ENCODE measurements around the gene TBC1D22A. TPM values are rescaled to one million over a fixed set of nuclear protein-coding genes. Genes with fewer than 3 reads are reported as not detected.

TBC1D22A gene
- total RNA-seq, 2 experiments from 2014 or later = 22.3 to 43.9 TPM

DNA sequence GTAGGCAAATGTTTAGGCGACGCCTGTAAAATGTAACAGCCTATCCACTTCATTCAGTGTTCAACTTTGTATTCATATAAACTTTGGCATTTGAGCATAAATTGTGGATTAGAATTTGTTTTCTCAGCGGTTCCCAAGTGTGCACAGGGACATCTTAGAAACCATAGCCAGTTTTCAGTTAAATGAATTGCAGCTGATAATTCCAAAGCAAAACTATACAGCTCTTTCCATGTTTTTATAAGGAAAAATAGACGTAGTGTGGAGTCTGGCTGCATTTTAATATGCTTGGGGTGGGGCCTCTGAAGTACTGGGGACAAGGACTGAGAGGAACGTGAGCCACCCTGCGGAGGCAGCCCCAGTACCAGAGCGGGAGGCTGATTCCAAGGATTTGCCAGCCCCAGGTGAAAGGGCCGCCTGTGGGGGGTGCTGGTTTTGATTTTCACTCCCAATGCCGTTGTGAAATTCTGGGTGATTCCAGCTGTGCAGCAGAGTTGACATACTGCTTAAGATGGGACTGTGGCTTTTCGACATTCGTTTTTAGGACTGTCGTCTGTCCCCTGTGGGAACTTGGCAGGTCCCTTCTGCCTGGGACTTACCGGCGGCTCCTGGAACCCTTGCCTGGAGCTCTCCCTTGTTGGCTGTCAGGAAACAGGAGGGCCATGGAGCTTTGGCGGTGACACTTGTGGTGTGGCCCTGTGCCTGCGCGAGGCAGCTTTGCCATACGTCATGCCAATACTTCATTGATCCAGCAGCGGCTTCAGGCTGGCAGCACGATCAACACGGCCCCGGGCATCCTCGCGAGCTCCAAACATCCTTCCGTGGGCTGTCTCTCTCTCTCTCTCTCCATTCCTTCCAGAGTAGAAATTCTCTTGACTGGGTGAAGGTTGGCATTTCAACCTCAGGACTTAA lies 370.9 kb downstream of the TBC1D22A start:
- H3K27ac ChIP-seq (ENCODE audit: low read depth, low read length, poor library complexity, severe bottlenecking) = no peak overlapping the region
- CTCF ChIA-PET (ENCODE audit: unreplicated experiment) = no interaction called here

DNA sequence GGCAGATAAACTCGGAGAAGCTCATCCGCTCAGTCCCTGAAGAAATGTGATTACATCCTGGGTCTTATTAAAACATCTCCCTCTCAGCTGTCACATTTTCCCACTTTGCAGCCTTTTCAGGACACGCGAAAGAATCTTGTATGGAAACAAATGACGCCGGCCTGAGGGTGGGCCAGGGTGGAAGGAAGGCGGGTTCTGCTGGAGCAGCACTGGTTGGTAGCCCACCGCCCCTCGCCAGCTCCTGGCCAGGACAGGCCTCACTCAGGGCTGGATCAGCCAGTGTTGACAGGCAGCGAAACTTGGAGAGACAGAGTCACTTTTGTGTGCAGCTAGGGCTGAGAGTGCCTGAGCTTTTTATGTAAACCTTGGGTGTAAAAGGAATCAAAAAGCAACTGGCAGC lies 371.8 kb downstream of the TBC1D22A start:
- Histone ChIP-seq H3K79me2 (ENCODE audit: insufficient read depth, low read depth, low read length) (no peaks in the 10 kb centered on the region), H3K36me3 (ENCODE audit: insufficient read depth, low read length) (no peaks in the 10 kb centered on the region), H2AFZ (ENCODE audit: low read length) (no peak overlapping the region), H3K4me1 (ENCODE audit: insufficient read depth, low read length, poor library complexity, severe bottlenecking) (no peaks in the 10 kb centered on the region), H3K4me2 (ENCODE audit: low read length) (no peak overlapping the region), H4K20me1 (ENCODE audit: insufficient read depth, low read length) (no peaks in the 10 kb centered on the region), H3K9me3 (ENCODE audit: low read length) (no peaks in the 10 kb centered on the region), H3K9me2 (ENCODE audit: insufficient read depth, low read length) (no peaks in the 10 kb centered on the region), H3K4me3 (ENCODE audit: low read depth, low read length, poor library complexity, severe bottlenecking) (no peak overlapping the region), H3K27ac (ENCODE audit: low read depth, low read length, poor library complexity, severe bottlenecking) (no peak overlapping the region)
- no peak for DNase-seq (ENCODE audit: low spot score)
- intact Hi-C loops (cut with micrococcal nuclease; ENCODE audit: unreplicated experiment) = no loop called here
- BruUV-seq (replicated peaks) = no TSS peak
- ChIA-PET POLR2A (no interaction called here), CTCF (ENCODE audit: unreplicated experiment) (no interaction called here)
- no peak for TF ChIP-seq EZH2phosphoT487 (IDR thresholded peaks at IDR 0.05; ENCODE audit: borderline replicate concordance, low read depth, low read length)
- TF ChIP-seq, protein P1, sequence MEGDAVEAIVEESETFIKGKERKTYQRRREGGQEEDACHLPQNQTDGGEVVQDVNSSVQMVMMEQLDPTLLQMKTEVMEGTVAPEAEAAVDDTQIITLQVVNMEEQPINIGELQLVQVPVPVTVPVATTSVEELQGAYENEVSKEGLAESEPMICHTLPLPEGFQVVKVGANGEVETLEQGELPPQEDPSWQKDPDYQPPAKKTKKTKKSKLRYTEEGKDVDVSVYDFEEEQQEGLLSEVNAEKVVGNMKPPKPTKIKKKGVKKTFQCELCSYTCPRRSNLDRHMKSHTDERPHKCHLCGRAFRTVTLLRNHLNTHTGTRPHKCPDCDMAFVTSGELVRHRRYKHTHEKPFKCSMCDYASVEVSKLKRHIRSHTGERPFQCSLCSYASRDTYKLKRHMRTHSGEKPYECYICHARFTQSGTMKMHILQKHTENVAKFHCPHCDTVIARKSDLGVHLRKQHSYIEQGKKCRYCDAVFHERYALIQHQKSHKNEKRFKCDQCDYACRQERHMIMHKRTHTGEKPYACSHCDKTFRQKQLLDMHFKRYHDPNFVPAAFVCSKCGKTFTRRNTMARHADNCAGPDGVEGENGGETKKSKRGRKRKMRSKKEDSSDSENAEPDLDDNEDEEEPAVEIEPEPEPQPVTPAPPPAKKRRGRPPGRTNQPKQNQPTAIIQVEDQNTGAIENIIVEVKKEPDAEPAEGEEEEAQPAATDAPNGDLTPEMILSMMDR (conservative IDR thresholded peaks at IDR 0.05; ENCODE audit: low read length) = no peak

More for the DNA sequence above, 370.9 kb downstream of the TBC1D22A start:
- Histone ChIP-seq H3K4me1 (ENCODE audit: insufficient read depth, low read length, poor library complexity, severe bottlenecking) (no peaks in the 10 kb centered on the region), H3K9me3 (ENCODE audit: low read length) (no peaks in the 10 kb centered on the region), H3K36me3 (ENCODE audit: insufficient read depth, low read length) (no peaks in the 10 kb centered on the region), H3K79me2 (ENCODE audit: insufficient read depth, low read depth, low read length) (no peaks in the 10 kb centered on the region), H3K4me2 (ENCODE audit: low read length) (no peak overlapping the region), H2AFZ (ENCODE audit: low read length) (no peak overlapping the region), H3K4me3 (ENCODE audit: low read depth, low read length, poor library complexity, severe bottlenecking) (no peak overlapping the region), H3K9me2 (ENCODE audit: insufficient read depth, low read length) (no peaks in the 10 kb centered on the region), H4K20me1 (ENCODE audit: insufficient read depth, low read length) (no peaks in the 10 kb centered on the region)
- POLR2A ChIA-PET = no interaction called here
- DNase-seq (ENCODE audit: low spot score) = no peak
- intact Hi-C loops (cut with micrococcal nuclease; ENCODE audit: unreplicated experiment) = no loop called here
- TF ChIP-seq, protein P1 (conservative IDR thresholded peaks at IDR 0.05; ENCODE audit: low read length) = no peak
- TF ChIP-seq EZH2phosphoT487 (IDR thresholded peaks at IDR 0.05; ENCODE audit: borderline replicate concordance, low read depth, low read length) = no peak
- no TSS peak for BruUV-seq (replicated peaks)

DNA sequence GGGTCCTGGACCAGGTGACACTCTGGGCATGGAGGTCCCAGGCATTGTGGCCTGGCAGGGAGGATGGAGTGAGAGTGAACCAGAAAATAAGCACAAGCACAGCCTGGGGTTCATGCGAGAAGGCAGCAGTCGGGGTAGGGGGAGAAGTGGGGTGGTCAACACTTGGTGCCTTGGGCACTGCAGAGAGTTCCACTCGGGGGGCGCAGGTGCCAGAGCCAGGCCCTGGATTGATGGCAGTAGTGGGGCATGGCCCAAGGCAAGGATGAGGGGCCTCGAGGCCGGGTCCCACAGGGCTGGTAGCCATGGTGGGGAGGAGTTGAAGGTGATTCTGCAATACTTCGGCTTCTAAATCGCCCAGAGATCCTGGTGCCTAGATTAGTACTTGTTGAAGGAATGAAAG lies 372.9 kb downstream of the TBC1D22A start:
- TF ChIP-seq, protein P1 (conservative IDR thresholded peaks at IDR 0.05; ENCODE audit: low read length) = no peak
- H3K4me2 ChIP-seq (ENCODE audit: low read length) = no peak overlapping the region
- CTCF ChIA-PET (ENCODE audit: unreplicated experiment) = no interaction called here
- no peaks in the 10 kb centered on the region for H3K9me2 ChIP-seq (ENCODE audit: insufficient read depth, low read length)
- H4K20me1 ChIP-seq (ENCODE audit: insufficient read depth, low read length) = no peaks in the 10 kb centered on the region
- no peaks in the 10 kb centered on the region for H3K36me3 ChIP-seq (ENCODE audit: insufficient read depth, low read length)
- POLR2A ChIA-PET = no interaction called here
- H3K79me2 ChIP-seq (ENCODE audit: insufficient read depth, low read depth, low read length) = no peaks in the 10 kb centered on the region
- intact Hi-C loops (cut with micrococcal nuclease; ENCODE audit: unreplicated experiment) = no loop called here
- H3K9me3 ChIP-seq (ENCODE audit: low read length) = no peaks in the 10 kb centered on the region
- DNase-seq (ENCODE audit: low spot score) = no peak
- no peak overlapping the region for H2AFZ ChIP-seq (ENCODE audit: low read length)
- no peaks in the 10 kb centered on the region for H3K4me1 ChIP-seq (ENCODE audit: insufficient read depth, low read length, poor library complexity, severe bottlenecking)
- H3K27ac ChIP-seq (ENCODE audit: low read depth, low read length, poor library complexity, severe bottlenecking) = no peak overlapping the region
- no TSS peak for BruUV-seq (replicated peaks)
- H3K4me3 ChIP-seq (ENCODE audit: low read depth, low read length, poor library complexity, severe bottlenecking) = no peak overlapping the region

Measured in OCI-LY7 (cell line).